HepG2 (cell line): Measurements from ENCODE around the gene ITIH2. TPM values are rescaled to one million over a fixed set of nuclear protein-coding genes. Genes with fewer than 3 reads are reported as not detected.

Experiments
- ARNTL ChIP-seq: sonication (generic); formaldehyde crosslinking; IDR thresholded peaks from 2 replicates; pipeline ENCODE4 v1.4.0; 2020; ENCODE audit warnings: mild to moderate bottlenecking, missing genetic modification reagents
- CAMTA2 ChIP-seq: sonication (generic); formaldehyde crosslinking; IDR thresholded peaks from 2 replicates; pipeline ENCODE4 v1.4.0; 2020; ENCODE audit warnings: mild to moderate bottlenecking, missing genetic modification reagents, borderline replicate concordance
- FLYWCH1 ChIP-seq: sonication (generic); formaldehyde crosslinking; IDR thresholded peaks from 2 replicates; pipeline ENCODE4 v1.8.1; 2023; ENCODE audit warnings: mild to moderate bottlenecking, missing genetic modification reagents
- GZF1 ChIP-seq: sonication (generic); formaldehyde crosslinking; IDR thresholded peaks from 2 replicates; pipeline ENCODE4 v1.5.1; 2020; ENCODE audit warnings: mild to moderate bottlenecking, missing genetic modification reagents
- HOXA5 ChIP-seq: sonication (generic); formaldehyde crosslinking; IDR thresholded peaks from 2 replicates; pipeline ENCODE4 v1.4.0; 2020; ENCODE audit warnings: missing genetic modification reagents
- KDM3A ChIP-seq: IDR thresholded peaks from 2 replicates; pipeline ENCODE4 v1.6.1; 2018; ENCODE audit warnings: low read depth, missing compliant biosample characterization
- RARA ChIP-seq: IDR thresholded peaks from 2 replicates; pipeline ENCODE4 v1.6.1; 2016; ENCODE audit warnings: missing genetic modification reagents, missing compliant biosample characterization
- RBAK ChIP-seq: sonication (generic); formaldehyde crosslinking; IDR thresholded peaks from 2 replicates; pipeline ENCODE4 v1.5.1; 2020; ENCODE audit warnings: mild to moderate bottlenecking, missing genetic modification reagents
- SOX6 ChIP-seq, 2 experiments: fragments of 450-650 bp in 1 of 2; sonication (generic) in 1 of 2; formaldehyde crosslinking in 1 of 2; IDR thresholded peaks; 2 replicates each; pipeline versions ENCODE4 v1.4.0 to v1.6.1; 2017 to 2020; ENCODE audit warnings: antibody characterized with exemption in 1 of 2, mild to moderate bottlenecking in 1 of 2, missing genetic modification reagents in 1 of 2
- SUZ12 ChIP-seq: fragments of 150-350 bp; IDR thresholded peaks from 2 replicates; pipeline ENCODE4 v1.6.1; 2014; ENCODE audit warnings: low read depth, low read length
- TAF1 ChIP-seq: sonication (generic); formaldehyde crosslinking; IDR thresholded peaks from 2 replicates; pipeline ENCODE4 v1.4.0; 2020; ENCODE audit warnings: missing genetic modification reagents
- TBX2 ChIP-seq: sonication (generic); formaldehyde crosslinking; IDR thresholded peaks from 2 replicates; pipeline ENCODE4 v1.5.0; 2020; ENCODE audit warnings: missing genetic modification reagents, mild to moderate bottlenecking, borderline replicate concordance
- TMF1 ChIP-seq: sonication (generic); formaldehyde crosslinking; IDR thresholded peaks from 2 replicates; pipeline ENCODE4 v1.8.1; 2022; ENCODE audit warnings: low read depth, missing genetic modification reagents
- TOPORS ChIP-seq: sonication (generic); formaldehyde crosslinking; IDR thresholded peaks from 2 replicates; pipeline ENCODE4 v1.8.0; 2023; ENCODE audit warnings: mild to moderate bottlenecking, missing genetic modification reagents
- ZNF253 ChIP-seq: sonication (generic); formaldehyde crosslinking; IDR thresholded peaks from 2 replicates; pipeline ENCODE4 v1.8.0; 2022; ENCODE audit warnings: mild to moderate bottlenecking, missing genetic modification reagents, borderline replicate concordance
- ZNF264 ChIP-seq: sonication (generic); formaldehyde crosslinking; IDR thresholded peaks from 2 replicates; pipeline ENCODE4 v1.4.0; 2020; ENCODE audit warnings: missing genetic modification reagents
- ZNF569 ChIP-seq: sonication (generic); formaldehyde crosslinking; IDR thresholded peaks from 2 replicates; pipeline ENCODE4 v1.5.0; 2020; ENCODE audit warnings: mild to moderate bottlenecking, missing genetic modification reagents, moderate library complexity, borderline replicate concordance
- ZNF615 ChIP-seq: sonication (generic); formaldehyde crosslinking; IDR thresholded peaks from 2 replicates; pipeline ENCODE4 v1.5.0; 2020; ENCODE audit warnings: mild to moderate bottlenecking, missing genetic modification reagents, borderline replicate concordance
- polyA plus RNA-seq, 8 experiments: library from polyadenylated mRNA; depleted of rRNA in 3 of 8; stranded (reverse) in 7 of 8; unstranded in 1 of 8; fragments of >200 nt; fragmentation: Illumina TruSeq in 4 of 8; extraction: Trizol in 4 of 8; gene quantifications; 2 replicates each; pipeline versions ENCODE4 v1.2.1 to v1.2.3, GENCODE V29; 2011 to 2016; ENCODE audit warnings: low read depth in 4 of 8, missing spikeins in 1 of 8, mixed read lengths in 1 of 8; ENCODE audit not compliant: insufficient read depth in 1 of 8
- total RNA-seq, 5 experiments: library from RNA; depleted of rRNA; stranded (reverse); fragments of >200 nt; fragmentation: Illumina TruSeq; extraction: Trizol; gene quantifications; 2 replicates each; pipeline ENCODE4 v1.2.3, GENCODE V29; 2016; ENCODE audit warnings: low read depth in 1 of 5
- TF ChIP-seq, protein P1 (sequence below): sonication (generic); formaldehyde crosslinking; IDR thresholded peaks from 2 replicates; pipeline ENCODE4 v1.8.0; 2022; ENCODE audit warnings: missing genetic modification reagents, low read depth, mild to moderate bottlenecking, borderline replicate concordance
- TF ChIP-seq, protein P2 (sequence below): sonication (generic); formaldehyde crosslinking; IDR thresholded peaks from 2 replicates; pipeline ENCODE4 v1.4.0; 2020; ENCODE audit warnings: missing genetic modification reagents
- TF ChIP-seq, protein P3 (sequence below): sonication (generic); formaldehyde crosslinking; IDR thresholded peaks from 2 replicates; pipeline ENCODE4 v1.5.0; 2020; ENCODE audit warnings: mild to moderate bottlenecking, missing genetic modification reagents, moderate library complexity
- TF ChIP-seq, protein P4 (sequence below): sonication (generic); formaldehyde crosslinking; IDR thresholded peaks from 2 replicates; pipeline ENCODE4 v1.4.0; 2020; ENCODE audit warnings: missing genetic modification reagents, borderline replicate concordance
- TF ChIP-seq, protein P5 (sequence below): sonication (generic); formaldehyde crosslinking; IDR thresholded peaks from 2 replicates; pipeline ENCODE4 v1.4.0; 2020; ENCODE audit warnings: mild to moderate bottlenecking, missing genetic modification reagents
- TF ChIP-seq, protein P6 (sequence below): sonication (generic); formaldehyde crosslinking; IDR thresholded peaks from 2 replicates; pipeline ENCODE4 v1.4.0; 2020; ENCODE audit warnings: missing genetic modification reagents

Gene ITIH2
- total and polyA plus RNA-seq, 2 of the 13 experiments (the other 11 are each of a cell fraction or from before 2014, with no cell fraction given): 1,197 to 1,427 TPM

DNA sequence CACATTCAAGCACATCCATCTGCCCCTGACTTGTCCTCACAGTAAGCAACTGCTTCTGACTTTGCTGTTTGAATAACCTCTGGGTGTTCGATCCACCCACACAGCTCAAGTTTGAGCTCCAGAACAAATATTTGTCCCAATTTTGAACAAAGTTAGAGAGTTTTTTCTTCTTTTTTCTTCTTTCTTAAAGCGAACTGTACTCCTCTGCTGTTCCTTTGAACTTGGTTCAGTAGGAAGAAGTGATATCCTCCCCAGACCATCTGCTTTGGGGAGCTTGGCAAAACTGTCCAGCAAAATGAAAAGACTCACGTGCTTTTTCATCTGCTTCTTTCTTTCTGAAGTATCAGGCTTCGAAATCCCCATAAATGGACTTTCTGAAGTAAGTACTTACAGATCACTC is at the start of gene ITIH2 (continued):
- TF ChIP-seq, protein P1, sequence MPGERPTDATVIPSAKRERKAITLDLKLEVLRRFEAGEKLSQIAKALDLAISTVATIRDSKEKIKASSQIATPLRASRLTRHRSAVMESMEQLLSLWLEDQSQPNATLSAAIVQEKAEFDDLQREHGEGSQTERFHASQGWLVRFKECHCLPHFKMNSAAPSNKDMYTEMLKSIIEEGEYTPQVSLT (CRISPR knock-in tag): no peak
- TF ChIP-seq RBAK (CRISPR knock-in tag): no peak
- TF ChIP-seq FLYWCH1 (CRISPR knock-in tag): no peak
- TF ChIP-seq TBX2 (CRISPR knock-in tag): peak; percentile 62
- no peak for TF ChIP-seq KDM3A (CRISPR knock-in tag)
- 0 out of 2 replicates have a peak, but pooled peaks have one; percentile 32 for TF ChIP-seq TMF1 (CRISPR knock-in tag)
- TF ChIP-seq, protein P2, sequence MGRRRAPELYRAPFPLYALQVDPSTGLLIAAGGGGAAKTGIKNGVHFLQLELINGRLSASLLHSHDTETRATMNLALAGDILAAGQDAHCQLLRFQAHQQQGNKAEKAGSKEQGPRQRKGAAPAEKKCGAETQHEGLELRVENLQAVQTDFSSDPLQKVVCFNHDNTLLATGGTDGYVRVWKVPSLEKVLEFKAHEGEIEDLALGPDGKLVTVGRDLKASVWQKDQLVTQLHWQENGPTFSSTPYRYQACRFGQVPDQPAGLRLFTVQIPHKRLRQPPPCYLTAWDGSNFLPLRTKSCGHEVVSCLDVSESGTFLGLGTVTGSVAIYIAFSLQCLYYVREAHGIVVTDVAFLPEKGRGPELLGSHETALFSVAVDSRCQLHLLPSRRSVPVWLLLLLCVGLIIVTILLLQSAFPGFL: no peak
- no peak for TF ChIP-seq ZNF569 (CRISPR knock-in tag)
- TF ChIP-seq ZNF615 (CRISPR knock-in tag): no peak
- TF ChIP-seq GZF1: no peak
- peak; percentile 58; the same call in 1 of the 2 replicates for TF ChIP-seq ARNTL (CRISPR knock-in tag)
- TF ChIP-seq, protein P3, sequence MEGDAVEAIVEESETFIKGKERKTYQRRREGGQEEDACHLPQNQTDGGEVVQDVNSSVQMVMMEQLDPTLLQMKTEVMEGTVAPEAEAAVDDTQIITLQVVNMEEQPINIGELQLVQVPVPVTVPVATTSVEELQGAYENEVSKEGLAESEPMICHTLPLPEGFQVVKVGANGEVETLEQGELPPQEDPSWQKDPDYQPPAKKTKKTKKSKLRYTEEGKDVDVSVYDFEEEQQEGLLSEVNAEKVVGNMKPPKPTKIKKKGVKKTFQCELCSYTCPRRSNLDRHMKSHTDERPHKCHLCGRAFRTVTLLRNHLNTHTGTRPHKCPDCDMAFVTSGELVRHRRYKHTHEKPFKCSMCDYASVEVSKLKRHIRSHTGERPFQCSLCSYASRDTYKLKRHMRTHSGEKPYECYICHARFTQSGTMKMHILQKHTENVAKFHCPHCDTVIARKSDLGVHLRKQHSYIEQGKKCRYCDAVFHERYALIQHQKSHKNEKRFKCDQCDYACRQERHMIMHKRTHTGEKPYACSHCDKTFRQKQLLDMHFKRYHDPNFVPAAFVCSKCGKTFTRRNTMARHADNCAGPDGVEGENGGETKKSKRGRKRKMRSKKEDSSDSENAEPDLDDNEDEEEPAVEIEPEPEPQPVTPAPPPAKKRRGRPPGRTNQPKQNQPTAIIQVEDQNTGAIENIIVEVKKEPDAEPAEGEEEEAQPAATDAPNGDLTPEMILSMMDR (CRISPR knock-in tag): no peak
- peak; percentile 82 for TF ChIP-seq RARA (CRISPR knock-in tag)
- peak; percentile 30; the same call in 1 of the 2 replicates for TF ChIP-seq TAF1 (CRISPR knock-in tag)
- no peak for TF ChIP-seq SOX6 (IDR thresholded peaks at IDR 0.05)
- peak; percentile 94 for TF ChIP-seq SOX6 (CRISPR knock-in tag; IDR thresholded peaks at IDR 0.05)
- TF ChIP-seq, protein P4, sequence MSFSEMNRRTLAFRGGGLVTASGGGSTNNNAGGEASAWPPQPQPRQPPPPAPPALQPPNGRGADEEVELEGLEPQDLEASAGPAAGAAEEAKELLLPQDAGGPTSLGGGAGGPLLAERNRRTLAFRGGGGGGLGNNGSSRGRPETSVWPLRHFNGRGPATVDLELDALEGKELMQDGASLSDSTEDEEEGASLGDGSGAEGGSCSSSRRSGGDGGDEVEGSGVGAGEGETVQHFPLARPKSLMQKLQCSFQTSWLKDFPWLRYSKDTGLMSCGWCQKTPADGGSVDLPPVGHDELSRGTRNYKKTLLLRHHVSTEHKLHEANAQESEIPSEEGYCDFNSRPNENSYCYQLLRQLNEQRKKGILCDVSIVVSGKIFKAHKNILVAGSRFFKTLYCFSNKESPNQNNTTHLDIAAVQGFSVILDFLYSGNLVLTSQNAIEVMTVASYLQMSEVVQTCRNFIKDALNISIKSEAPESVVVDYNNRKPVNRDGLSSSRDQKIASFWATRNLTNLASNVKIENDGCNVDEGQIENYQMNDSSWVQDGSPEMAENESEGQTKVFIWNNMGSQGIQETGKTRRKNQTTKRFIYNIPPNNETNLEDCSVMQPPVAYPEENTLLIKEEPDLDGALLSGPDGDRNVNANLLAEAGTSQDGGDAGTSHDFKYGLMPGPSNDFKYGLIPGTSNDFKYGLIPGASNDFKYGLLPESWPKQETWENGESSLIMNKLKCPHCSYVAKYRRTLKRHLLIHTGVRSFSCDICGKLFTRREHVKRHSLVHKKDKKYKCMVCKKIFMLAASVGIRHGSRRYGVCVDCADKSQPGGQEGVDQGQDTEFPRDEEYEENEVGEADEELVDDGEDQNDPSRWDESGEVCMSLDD: no peak
- TF ChIP-seq HOXA5 (CRISPR knock-in tag): no peak
- TF ChIP-seq, protein P5, sequence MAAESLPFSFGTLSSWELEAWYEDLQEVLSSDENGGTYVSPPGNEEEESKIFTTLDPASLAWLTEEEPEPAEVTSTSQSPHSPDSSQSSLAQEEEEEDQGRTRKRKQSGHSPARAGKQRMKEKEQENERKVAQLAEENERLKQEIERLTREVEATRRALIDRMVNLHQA (CRISPR knock-in tag): no peak
- TF ChIP-seq, protein P6, sequence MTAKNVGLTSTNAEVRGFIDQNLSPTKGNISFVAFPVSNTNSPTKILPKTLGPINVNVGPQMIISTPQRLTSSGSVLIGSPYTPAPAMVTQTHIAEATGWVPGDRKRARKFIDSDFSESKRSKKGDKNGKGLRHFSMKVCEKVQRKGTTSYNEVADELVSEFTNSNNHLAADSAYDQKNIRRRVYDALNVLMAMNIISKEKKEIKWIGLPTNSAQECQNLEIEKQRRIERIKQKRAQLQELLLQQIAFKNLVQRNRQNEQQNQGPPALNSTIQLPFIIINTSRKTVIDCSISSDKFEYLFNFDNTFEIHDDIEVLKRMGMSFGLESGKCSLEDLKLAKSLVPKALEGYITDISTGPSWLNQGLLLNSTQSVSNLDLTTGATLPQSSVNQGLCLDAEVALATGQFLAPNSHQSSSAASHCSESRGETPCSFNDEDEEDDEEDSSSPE (CRISPR knock-in tag): no peak
- peak; percentile 49; the same call in 1 of the 2 replicates for TF ChIP-seq ZNF264 (CRISPR knock-in tag)
- TF ChIP-seq CAMTA2 (CRISPR knock-in tag): no peak
- no peak for TF ChIP-seq SUZ12
- no peak for TF ChIP-seq TOPORS (CRISPR knock-in tag)
- no peak for TF ChIP-seq ZNF253 (CRISPR knock-in tag)
